GM12874 (cell line): ENCODE measurements around the gene CFAP99.

ENCODE experiments used
- CTCF ChIP-seq: IDR thresholded peaks from 2 replicates; pipeline ENCODE4 v1.5.1; 2011; ENCODE audit warnings: low read depth, mild to moderate bottlenecking, control low read depth, low read length, moderate library complexity; ENCODE audit not compliant: insufficient read depth

The CFAP99 gene

GRCh38 chr4:2415881-2416563, 2.7 kb upstream of the CFAP99 start:
- no peak for TF ChIP-seq CTCF

GRCh38 chr4:2416564-2417225, 2.1 kb upstream of the CFAP99 start:
- TF ChIP-seq CTCF, result no peak

- no peak for TF ChIP-seq CTCF
Observed at GRCh38 chr4:2417226-2417764, 1.5 kb upstream of the CFAP99 start.

- no peak for TF ChIP-seq CTCF
Observed at GRCh38 chr4:2417765-2418649, 748 bp upstream of the CFAP99 start, which contains the start of gene ZFYVE28. ZFYVE28 (minus strand) TSS chr4:2418645; CDS start chr4:2418323, 322 bp downstream.

- no peak for TF ChIP-seq CTCF
Observed at GRCh38 chr4:2419814-2420213, 1.1 kb downstream of the CFAP99 start.

GRCh38 chr4:2421928-2422327, 3.2 kb downstream of the CFAP99 start:
- TF ChIP-seq CTCF, result no peak

GRCh38 chr4:2423066-2423465, 4.3 kb downstream of the CFAP99 start:
- no peak for TF ChIP-seq CTCF
